ENCODE data around the gene KLHL30.
"Not testable (repeated sequence)": the region's sequence is repeated elsewhere in the genome, so short reads cannot be mapped to it uniquely, and the experiment has no call there.

Gene KLHL30

DNA sequence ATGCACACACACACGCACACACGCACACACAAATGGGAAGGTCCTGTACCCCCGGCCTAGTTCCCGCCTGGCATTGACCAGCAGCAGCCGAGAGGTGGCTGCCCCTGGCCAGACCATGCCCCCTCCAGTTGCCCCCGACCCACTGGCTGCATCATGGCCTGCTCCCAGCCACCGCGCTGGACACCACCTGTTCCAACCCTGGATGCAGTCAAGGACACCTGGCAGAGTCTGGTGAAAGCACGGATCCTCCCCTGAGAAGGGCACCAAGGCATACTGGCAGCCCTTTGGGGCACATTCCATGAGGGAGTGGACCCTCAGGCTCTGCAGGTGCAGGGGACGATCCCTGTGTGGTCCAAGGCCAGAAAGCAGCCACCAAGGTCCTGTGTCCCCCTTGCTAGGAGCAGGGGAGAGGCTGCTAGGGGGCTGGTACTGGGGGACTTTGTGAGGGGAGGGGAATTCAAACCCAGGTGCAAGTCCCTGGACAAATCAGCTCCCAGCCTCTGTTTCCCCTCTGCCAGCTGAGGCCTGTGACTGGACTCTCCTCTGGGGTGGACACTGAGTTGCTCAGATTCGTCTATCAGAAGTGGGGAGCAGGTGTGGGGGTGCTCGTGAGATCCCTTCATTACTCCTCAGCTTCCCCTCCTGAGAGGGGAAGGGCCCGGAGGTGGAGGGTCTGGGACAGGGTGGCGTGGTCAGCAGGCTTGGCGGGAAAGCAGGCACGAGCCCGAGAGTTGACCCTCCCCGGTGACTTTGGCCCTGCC is 34.8 kb upstream of the KLHL30 start:
- DNase-seq: no peak

DNA sequence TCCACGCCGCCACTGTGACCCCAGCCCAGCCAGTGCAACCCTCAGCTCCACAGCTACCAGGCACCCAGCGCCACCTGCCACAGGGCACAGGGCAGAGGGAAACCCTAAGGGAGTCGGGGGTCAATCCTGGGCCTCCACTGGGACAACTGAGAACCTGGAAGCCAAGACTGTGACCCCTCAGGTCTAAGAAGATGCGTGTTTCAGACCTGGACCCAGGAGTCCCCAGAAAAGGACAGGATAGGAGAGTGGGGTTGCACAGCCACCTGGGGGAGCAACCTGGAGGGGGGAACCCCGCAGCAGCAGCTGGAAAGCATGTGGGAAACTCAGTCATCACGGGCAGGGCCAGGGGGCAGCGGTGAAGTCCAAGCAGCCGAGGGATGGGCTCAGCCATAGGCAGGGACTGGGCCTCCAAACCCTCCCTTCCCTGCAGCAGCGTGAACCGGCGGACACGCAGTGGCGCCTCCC is 34.2 kb upstream of the KLHL30 start:
- DNase-seq: no peak

DNA sequence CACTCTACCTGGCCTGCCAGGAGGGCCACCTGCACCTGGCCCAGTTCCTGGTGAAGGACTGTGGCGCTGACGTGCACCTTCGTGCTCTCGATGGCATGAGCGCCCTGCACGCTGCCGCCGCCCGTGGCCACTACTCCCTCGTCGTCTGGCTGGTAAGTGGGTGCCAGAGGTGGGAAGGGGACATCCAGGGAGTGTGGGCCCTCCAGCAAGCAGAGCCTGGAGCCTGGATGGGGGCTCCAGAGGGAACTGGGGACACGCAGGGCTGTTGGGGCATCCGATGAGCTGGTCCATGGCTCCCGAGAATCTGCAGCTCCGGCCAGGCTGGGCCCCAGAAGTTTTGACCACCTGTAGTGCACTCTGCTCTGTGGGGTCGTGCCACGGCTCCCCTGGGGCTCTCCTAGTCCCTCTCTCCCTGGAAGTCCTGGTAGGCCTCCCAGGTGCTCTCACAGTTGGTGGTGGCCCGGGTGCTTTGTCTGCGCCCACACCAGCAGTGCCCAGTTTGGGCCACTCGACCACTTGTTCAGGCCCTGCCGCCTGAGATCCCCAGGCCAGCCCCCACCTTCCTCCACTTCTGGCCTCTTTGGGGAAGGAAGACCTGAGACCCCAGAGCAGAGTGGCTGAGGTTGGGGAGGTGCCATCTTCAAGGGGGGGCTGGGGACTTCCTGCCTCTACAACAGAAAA is 33.6 kb upstream of the KLHL30 start:
- no peak for DNase-seq

DNA sequence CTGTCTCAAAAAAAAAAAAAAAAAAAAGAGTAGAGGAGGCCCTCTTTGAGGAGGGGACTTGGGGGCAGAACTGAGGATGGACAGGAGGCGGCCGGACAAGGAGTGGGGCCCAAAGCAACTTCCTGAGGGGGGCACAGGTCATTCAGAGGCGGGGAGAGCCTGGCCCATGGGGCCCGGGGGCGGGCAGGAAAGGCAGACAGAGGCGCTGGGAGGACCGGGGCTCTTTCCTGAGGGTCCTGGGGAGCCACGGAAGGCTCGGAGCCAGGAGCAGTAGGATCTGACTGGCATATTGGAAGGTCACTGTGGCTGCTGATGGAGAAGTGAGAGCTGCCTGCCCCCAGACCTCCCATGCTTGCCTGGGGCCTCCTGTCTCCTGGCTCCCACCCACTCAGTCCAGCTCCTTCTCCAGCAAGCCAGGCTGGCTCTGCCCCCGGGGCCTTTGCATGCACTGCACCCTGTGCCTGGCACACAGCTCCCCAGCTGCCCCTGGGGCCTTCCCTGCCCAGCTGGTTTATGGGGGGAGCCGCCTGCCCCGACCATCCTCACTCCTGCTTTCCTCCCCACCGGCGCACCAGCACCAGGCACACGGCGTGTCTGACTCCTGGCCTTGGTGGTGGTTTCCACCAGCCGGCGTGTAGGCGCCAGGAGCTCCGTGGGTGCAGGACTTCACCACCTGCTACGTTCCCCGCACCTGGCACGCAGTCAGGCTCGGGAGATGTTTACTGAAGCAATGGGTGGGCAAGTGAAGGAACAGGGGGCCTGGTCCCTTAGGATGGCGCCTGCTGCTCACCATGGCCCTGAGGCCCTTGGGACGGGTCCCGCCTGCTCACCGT is 32.7 kb upstream of the KLHL30 start:
- no peak for DNase-seq

DNA sequence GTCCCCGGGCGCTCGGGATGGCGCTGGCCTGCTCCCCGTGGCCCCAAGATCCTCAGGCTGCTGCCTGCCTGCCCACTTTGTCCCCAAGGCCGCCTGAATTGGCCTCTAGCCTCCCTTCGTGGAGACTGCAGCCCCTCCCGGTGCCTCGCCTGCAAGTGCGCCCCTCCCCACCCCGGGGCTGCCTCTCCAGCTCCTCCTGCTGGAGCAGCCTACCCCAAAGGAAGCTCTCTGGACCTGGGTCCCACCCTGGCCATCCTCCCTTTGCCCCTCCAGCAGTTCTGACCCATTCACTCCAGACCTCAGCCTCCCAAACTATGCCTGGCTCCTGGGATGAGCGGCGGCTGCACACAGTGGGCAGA is 32.1 kb upstream of the KLHL30 start:
- DNase-seq: no peak

DNA sequence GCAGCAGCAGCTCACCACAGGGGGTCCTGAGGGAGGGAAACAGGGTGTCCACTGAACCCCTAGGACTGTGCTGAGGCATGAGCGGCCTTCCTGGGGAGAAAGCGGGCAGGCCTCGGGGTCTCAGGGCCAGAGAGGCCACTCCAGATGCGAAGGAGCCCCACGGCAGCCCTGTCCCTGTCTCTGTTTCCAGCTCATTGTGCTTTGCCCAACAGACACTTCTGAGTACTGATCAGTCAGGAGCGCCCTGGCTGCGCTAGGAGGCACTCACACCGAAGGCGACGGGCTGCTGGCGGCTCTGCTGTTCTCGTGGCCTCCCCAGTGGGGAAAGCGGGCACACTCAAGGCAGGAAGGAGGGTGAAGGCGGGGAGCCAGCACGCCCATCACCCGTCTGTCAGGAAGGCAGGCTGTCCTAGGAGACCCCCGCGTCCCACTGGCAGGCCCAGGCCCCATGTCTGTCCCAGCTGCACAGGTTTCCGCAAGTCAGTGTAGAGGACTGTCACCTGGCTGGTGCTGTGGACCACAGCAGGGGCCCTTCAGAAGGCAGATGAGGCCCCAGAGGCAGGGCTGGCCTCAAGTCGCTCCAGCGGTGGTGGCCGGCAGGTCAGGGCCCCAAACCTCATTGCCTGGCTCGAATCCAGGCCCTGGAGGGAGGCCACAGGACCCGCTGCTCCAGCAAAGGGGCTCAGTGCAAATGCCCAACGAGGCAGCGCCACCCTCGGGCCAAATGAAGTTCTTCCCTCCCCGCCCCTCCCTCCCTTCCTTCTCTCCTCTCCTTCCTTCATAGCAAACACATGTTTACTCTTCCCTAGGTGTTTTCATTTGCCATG is 31.6 kb upstream of the KLHL30 start:
- DNase-seq: no peak

DNA sequence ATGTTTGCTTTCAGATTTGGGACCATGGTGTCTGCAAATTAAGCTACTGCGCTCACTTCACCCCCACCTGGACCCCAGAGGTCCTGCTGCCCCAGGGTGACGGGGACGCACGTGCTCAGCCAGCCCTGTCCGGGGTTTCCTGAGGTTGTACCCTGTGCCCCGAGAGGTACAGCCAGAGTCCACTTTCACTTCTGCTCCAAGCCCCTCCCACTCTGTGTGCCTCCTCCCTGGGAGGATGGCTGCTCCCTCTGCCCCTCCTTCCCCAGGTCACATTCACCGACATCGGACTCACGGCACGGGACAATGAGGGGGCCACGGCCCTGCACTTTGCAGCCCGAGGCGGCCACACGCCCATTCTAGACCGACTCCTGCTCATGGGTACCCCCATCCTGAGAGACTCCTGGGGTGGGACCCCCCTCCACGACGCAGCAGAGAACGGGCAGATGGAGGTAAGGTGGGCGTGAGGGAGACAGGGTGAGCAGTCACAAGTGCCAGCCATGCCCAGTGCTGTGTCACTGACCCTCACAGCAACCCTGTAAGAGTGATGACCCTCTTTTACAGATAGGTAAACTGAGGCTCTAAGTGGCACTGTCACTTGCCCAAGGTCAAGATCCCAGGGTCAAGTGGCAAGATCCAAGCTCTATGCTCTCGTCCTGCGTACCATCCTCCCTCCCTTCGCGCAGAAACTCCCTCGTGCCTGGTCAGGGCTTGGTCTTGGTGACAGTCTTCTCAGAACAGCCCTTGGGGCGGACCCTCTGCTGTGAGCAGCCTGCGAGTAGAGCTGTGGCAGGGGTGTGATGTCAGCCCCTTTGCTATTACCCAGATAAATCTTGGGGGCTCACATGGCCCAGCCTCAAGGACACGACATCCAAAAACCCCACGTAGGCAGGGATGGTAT is 30.7 kb upstream of the KLHL30 start:
- DNase-seq: no peak

DNA sequence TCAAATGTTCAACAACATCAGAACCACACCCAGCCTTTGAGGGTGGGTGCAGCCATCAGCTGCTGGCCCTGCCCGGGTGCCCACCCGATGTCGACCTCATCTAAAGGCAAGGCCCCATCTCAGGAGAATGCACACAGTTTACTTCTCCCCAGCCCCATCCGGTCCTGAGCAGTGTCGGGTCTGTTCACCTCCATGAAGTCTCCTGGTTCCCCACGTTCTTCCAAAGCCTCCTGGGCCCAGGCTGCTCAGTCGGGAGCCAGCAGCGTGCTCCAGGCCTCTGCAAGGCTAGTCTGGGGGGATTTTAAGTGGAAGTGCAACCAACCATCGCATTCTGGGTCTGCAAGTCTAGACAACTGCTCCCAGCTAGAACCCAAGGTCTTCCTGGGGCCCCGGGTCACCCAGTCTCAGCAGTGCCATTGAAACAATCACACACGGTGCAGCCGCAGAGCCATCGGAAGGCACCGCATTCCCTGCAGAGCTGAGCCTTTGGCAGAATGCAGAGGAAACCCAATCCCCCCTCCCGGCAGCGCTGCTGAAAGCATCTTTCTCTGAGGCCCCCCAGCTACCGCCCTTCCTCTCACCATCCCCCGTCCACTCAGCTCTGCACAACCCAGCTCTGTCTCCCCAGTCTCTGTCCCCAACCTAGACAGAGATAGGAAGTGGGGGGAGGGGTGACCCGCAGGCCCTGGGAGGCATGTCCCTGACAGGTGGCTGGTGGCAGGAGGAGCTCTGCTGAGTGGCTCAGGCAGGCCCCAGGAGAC is 29.9 kb upstream of the KLHL30 start:
- DNase-seq: no peak

DNA sequence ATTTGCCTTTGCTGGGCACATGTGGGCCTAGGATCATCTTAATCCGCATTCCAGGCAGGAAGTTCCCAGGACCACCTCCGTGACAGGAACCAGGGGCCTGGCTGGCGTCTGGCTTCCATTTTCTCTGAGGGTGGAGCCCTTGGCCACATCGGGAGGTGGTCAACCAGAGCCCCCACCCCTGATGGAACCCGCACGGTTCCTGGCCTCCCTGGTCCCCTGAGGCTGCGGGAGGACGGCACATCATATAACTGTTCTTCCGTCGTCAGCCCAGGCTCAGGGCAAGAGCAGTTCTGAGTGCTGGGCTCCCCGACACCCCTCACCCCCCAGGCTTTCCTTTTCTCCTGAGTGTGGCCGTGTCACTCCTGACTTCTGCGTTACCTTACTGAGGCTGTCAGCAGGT is 24.9 kb upstream of the KLHL30 start:
- DNase-seq: no peak

DNA sequence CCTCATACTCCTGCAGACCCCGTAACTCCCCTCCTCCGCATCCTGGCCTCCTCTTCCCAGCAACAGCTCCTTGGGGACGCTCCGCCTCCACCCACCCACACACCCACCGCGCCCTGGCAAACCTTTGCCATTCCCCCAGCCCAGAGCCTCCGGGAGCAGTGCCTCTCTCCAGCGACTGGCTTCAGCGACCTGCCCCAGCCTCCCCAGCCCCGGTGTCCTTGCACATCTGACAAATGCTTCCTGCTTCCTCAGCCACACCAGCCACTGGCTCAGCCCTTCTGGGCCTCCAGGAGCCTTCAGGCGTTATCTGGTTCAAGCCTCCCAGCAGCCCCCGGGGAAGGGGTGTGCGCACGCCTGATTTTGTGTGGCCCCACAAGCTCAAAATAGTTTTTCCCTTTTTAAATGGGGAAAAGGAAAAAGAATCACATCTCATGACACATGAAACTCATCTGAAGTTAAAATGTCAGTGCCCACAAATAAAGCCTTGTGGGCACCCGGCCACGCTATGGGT is 24.1 kb upstream of the KLHL30 start:
- no peak for DNase-seq

DNA sequence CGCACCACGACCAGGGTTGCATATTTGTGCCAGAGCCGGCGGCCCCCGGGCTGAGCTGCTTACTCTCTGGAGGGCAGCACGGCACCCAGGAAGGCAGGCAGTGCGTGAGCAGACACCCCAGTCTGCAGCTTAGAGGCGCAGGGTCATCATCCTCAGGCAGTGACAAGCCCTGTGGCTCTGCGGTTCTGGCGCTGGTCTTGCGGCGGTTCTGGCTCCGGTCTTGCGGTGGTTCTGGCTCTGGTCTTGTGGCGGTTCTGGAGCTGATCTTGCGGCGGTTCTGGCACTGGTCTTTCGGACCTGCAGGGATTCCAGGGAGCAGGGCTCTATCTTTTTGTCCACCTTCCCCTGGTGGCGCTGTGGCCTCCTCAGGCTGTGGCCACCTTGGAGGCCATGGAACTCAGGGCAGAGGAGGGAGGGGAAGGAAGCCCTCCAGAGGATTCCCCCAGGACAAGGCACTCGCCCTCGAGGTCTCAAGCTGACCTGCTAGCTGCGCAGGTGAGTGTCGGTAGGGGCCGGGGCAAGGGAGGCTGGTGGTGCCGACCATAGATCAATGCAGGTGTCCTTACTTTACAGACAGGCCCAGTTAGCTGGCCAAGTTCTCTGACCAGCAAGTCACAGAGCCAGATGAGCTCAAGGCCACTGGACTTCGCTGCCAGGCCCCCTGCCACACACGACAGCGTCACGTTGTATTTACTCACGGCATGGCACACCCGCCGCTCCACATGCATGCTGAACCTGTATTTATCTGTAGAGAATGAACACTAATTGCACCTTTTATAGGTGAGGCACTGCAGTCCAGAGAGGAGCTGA is 23.4 kb upstream of the KLHL30 start:
- DNase-seq: no peak

DNA sequence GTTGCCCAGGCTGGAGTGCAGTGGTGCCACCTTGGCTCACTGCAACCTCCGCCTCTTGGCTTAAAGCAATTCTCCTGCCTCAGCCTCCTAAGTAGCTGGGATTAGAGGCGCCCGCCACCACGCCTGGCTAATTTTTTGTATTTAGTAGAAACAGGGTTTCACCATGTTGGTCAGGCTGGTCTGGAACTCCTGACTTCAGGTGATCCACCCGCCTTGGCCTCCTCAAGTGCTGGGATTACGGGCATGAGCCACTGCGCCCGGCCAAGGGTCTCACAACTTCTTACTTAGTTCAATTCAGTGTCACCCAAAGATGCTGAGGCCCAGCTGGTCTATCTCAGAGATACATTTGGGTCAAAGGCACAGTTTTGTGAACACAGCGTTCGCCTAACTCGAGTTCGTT is 22.8 kb upstream of the KLHL30 start:
- not testable (repeated sequence) for DNase-seq

DNA sequence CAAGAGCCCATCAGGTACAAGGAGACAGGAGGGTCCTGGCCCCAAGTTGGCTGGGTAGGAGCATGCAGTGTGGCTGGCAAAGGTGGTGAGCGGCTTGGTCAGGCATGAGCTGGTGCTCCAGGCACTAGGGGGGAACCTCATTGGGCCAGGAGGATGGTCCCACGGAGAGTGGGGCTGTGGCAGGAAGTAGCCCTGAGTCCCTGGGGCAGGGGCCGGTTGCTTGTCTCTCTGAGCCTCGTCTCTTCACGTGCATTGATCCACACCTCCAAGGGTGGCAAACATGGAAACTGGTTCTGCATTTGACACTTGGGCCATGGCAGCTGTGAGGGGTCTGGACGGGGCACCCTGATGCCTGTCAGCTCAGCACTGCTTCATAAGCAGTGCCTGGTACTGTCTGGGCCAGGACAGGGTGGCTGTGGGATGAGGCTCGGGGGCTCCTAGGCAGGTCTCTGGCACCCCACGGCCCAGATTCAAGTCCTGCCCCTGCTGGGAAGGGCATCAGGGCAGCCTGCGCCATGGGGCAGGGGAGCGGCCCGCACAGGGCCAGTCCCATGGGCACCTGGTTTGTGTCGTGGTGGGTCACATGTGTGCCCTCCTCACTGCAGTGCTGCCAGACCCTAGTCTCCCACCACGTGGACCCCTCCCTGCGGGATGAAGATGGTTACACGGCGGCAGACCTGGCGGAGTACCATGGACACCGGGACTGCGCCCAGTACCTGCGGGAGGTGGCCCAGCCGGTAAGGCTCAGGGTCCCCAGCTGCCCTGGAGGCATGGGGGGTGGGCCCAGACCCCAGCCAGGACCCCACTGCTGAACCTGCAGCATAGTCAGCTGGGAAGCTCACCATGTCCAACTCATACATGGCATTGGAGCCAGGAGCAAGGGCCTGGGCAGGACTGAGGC is 21.9 kb upstream of the KLHL30 start:
- no peak for DNase-seq

DNA sequence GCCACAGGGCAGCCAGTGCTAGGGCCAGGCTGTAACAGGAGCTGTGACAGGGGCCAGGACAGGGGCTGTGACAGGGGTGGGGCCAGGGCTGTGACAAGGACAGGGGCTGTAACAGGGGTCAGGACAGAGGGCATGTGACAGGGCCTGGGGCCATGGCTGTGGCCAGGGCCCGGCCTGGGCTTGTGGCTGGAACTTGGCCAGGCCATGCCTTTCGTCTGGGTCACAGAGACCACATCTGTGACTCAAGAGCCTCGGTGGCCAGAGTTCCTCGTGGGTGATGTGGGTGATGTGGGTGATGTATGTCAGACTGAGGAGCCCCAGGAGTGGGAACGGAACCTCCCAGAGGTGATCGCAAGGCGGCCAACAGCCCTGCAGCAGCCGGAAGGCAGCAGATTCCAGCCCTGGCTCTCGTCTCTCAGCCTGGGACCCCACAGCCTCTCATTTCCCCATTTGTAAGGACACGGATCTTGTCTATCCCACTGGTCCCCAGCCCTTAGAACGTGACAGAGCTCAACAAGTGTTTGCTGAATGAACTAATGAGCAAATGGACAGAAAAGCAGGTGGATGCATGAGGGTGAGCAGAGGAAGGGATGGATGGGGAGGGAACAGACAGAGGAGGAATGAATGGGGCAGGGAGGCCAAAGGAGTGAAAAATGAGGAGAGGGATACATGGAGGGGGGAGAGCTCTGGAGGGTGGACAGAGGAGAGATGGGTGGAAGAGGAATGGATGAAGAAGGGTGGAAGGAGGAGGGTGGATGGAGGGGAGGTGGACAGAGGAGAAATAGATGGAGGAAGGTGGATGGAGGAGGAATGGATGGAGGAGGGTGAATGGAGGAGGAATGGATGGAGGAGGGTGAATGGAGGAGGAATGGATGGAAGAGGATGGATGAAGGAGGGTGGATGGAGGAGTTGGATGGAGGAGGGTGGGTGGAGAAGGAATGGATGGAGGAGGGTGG is 21.0 kb upstream of the KLHL30 start:
- no peak for DNase-seq

DNA sequence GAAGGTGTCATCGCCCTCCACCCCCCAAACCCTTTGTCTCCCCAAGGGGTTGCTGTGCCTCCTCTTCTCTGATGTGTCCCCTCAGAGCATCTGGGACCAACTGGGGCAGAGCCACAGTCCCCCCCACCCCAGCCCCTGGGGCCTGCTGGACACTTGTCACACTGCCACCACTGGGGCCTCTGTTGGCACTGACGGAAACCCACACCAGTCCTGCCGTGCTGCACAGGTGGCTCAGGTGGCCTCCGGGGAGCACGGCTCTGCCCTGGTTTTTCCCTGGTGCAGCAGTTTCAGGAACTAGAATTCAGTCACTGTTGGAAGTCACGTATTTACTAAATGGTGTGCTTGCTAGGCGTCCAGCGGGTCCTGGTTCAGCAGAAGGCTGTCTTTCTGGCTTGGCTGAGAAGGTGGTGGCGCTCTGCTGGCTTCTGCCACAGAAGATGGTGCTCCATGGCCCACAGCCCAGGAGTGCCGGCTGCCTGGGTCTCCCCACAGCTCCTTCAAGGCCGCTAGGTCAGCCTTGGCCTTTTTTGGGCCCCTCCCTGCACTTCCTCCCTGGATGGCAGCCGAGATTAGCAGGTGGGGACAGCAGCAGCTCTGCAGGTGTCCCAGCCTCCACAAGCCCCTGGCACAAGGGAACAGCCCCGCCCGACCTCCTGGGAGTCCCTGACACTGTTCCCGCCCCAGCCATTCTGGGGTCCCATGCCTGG is 18.6 kb upstream of the KLHL30 start:
- no peak for DNase-seq

DNA sequence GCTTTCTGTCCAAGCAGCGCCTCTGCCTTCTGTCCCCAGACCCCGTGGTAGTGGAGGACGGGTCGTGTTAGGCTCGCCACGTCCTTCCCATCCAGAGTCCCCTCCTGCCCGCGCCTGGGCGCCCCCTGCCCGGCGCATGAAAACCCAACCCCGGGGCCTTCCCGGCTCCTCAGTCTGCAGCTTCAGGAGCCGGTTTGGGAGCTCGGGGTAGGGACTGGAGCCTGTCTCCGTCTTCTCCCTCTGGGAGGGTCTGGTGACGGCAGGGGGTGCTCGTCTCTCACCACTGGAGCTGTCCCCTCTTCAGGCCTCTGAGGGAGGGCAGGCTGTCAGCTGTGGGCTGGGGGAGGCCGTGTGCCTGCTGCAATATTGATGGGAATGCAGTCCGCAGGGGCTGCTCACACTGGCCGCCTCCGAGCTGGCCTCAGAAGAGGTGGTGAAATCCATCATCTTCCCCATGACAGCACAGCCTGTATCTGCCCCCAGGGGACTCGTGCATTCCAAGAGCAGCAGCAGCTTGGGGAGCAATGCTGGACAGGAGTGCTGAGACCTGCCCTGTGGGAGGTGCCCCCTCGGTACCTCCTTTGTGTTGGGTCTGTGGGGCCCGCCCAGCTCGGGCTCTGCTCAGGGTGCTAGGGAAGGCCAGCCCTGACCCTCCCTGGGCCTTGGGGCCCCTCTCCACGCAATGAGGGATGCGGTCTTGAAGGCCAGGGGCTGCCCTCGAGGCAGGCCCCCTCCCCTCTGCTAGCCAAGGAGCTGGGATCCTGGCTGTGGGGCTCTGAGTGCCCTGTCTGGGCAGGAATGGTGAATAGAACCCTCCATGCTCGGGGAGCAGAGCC is 17.8 kb upstream of the KLHL30 start:
- no peak for DNase-seq
